SU-DHL-6 (cell line): ENCODE data around the gene HES4.
"Not testable (repeated sequence)": the region's sequence is repeated elsewhere in the genome, so short reads cannot be mapped to it uniquely, and the experiment has no call there.

Source experiments
- H2AFZ ChIP-seq: fragments of 200-600 bp; sonication (generic); 2 replicates; pipeline ENCODE4 v1.6.1; 2014; ENCODE audit warnings: low read depth, mild to moderate bottlenecking, moderate library complexity, mixed read lengths, antibody characterized with exemption, low read length; ENCODE audit not compliant: severe bottlenecking
- H3F3A ChIP-seq: fragments of 200-600 bp; shearing (Covaris generic); 2 replicates; pipeline ENCODE4 v1.6.0; 2016; ENCODE audit warnings: antibody characterized with exemption, mild to moderate bottlenecking; ENCODE audit not compliant: insufficient read depth
- H3K27ac ChIP-seq: fragments of 200-600 bp; sonication (generic); 2 replicates; pipeline ENCODE4 v1.5.1; 2016; ENCODE audit warnings: low read depth, mild to moderate bottlenecking, low read length, moderate library complexity, mixed read lengths
- H3K27me3 ChIP-seq: fragments of 200-600 bp; sonication (generic), shearing (Covaris generic); 2 replicates; pipeline ENCODE4 v1.6.0; 2014; ENCODE audit warnings: mild to moderate bottlenecking, low read length
- H3K36me3 ChIP-seq: fragments of 200-600 bp; sonication (generic); 2 replicates; pipeline ENCODE4 v1.6.1; 2014; ENCODE audit warnings: mild to moderate bottlenecking, low read length, mixed read lengths
- H3K4me2 ChIP-seq: fragments of 300-600, 200-600 bp; shearing (Covaris generic), sonication (generic); 2 replicates; pipeline ENCODE4 v1.6.0; 2014; ENCODE audit warnings: low read length, low read depth, mild to moderate bottlenecking; ENCODE audit not compliant: poor library complexity, severe bottlenecking
- H3K4me3 ChIP-seq: fragments of 200-600 bp; sonication (generic); 2 replicates; pipeline ENCODE4 v1.5.1; 2014; ENCODE audit warnings: antibody characterized with exemption, low read length, mild to moderate bottlenecking, mixed read lengths; ENCODE audit not compliant: insufficient read depth, poor library complexity, severe bottlenecking
- H3K79me2 ChIP-seq: fragments of 200-600 bp; sonication (generic); 2 replicates; pipeline ENCODE4 v1.6.1; 2014; ENCODE audit warnings: mild to moderate bottlenecking, low read length, moderate library complexity; ENCODE audit not compliant: insufficient read depth
- H3K9ac ChIP-seq: fragments of 200-600 bp; sonication (generic); 2 replicates; pipeline ENCODE4 v1.7.0; 2014; ENCODE audit warnings: mild to moderate bottlenecking, low read length
- H3K9me2 ChIP-seq: fragments of 200-600 bp; sonication (generic); replicated peaks from 2 replicates; pipeline ENCODE4 v1.6.1; 2014; ENCODE audit warnings: low read length; ENCODE audit not compliant: insufficient read depth
- H3K9me3 ChIP-seq: fragments of 200-600 bp; sonication (generic); 2 replicates; pipeline ENCODE4 v1.6.1; 2014; ENCODE audit warnings: low read length, mixed read lengths; ENCODE audit not compliant: insufficient read depth
- H4K20me1 ChIP-seq: fragments of 200-600 bp; sonication (generic); 2 replicates; pipeline ENCODE4 v1.6.1; 2014; ENCODE audit warnings: low read depth, mild to moderate bottlenecking, antibody characterized with exemption, low read length, moderate library complexity, mixed read lengths
- CTCF ChIP-seq: fragments of 200-600 bp; sonication (generic); IDR thresholded peaks from one replicate; pipeline ENCODE4 v1.5.1; 2017; ENCODE audit warnings: antibody characterized with exemption, mild to moderate bottlenecking, low read length, moderate library complexity; ENCODE audit not compliant: insufficient read depth, poor library complexity, severe bottlenecking
- EZH2phosphoT487 ChIP-seq: fragments of 200-600 bp; sonication (generic), shearing (Covaris generic); conservative IDR thresholded peaks from 2 replicates; pipeline ENCODE4 v1.6.1; 2018; ENCODE audit warnings: mild to moderate bottlenecking, antibody characterized with exemption, low read length, moderate library complexity, mixed read lengths

Gene HES4

GRCh38 chr1:978835-979743, 20.8 kb downstream of the HES4 start:
- H4K20me1 ChIP-seq, result no peaks in the 10 kb centered on the region
- H3K36me3 ChIP-seq, result no peaks in the 10 kb centered on the region
- H3K9ac ChIP-seq, result no peak overlapping the region
- no peaks in the 10 kb centered on the region for H3K79me2 ChIP-seq
- no peaks in the 10 kb centered on the region for H3K27me3 ChIP-seq
- no peaks in the 10 kb centered on the region for H3F3A ChIP-seq
- H3K9me2 ChIP-seq, result no peaks in the 10 kb centered on the region
- H3K4me3 ChIP-seq, result no peak overlapping the region
- H2AFZ ChIP-seq, result no peak overlapping the region
- no peaks in the 10 kb centered on the region for H3K9me3 ChIP-seq
- TF ChIP-seq CTCF (no peak), EZH2phosphoT487 (no peak)
- no peak overlapping the region for H3K27ac ChIP-seq
- no peak overlapping the region for H3K4me2 ChIP-seq

GRCh38 chr1:978069-978834, 21.6 kb downstream of the HES4 start:
- H3K79me2 ChIP-seq, result no peaks in the 10 kb centered on the region
- H3K4me3 ChIP-seq, result no peak overlapping the region
- no peaks in the 10 kb centered on the region for H3F3A ChIP-seq
- no peak overlapping the region for H3K4me2 ChIP-seq
- TF ChIP-seq CTCF (no peak), EZH2phosphoT487 (no peak)
- no peaks in the 10 kb centered on the region for H4K20me1 ChIP-seq
- no peak overlapping the region for H3K9ac ChIP-seq
- H3K9me3 ChIP-seq, result no peaks in the 10 kb centered on the region
- no peaks in the 10 kb centered on the region for H3K36me3 ChIP-seq
- no peaks in the 10 kb centered on the region for H3K9me2 ChIP-seq
- H3K27me3 ChIP-seq, result no peaks in the 10 kb centered on the region
- no peak overlapping the region for H2AFZ ChIP-seq
- no peak overlapping the region for H3K27ac ChIP-seq

- not testable (repeated sequence) for H3K27me3 ChIP-seq
These were observed 23.1 kb downstream of the HES4 start for GRCh38 chr1:976791-977190.

More at GRCh38 chr1:976791-977190, 23.1 kb downstream of the HES4 start:
- H3K4me2 ChIP-seq, H2AFZ ChIP-seq, H3K9me3 ChIP-seq, H3F3A ChIP-seq, H3K79me2 ChIP-seq, H3K36me3 ChIP-seq, H3K27ac ChIP-seq, H4K20me1 ChIP-seq, H3K4me3 ChIP-seq, H3K9ac ChIP-seq, H3K9me2 ChIP-seq: not testable (repeated sequence)
